ENCODE measurements around the gene DAB1.

GRCh38 chr1:57463343-57463742 lies 39.5 kb upstream of the DAB1 start:
- TF ChIP-seq CTCF (IDR thresholded peaks at IDR 0.05), result no peak
- TF ChIP-seq POLR2AphosphoS5 (IDR thresholded peaks at IDR 0.05), result no peak

Data from upper lobe of left lung (tissue), 4 donors.